Liver (tissue), 9 donors: ENCODE data around the gene LTBP2. TPM values are rescaled to one million over a fixed set of nuclear protein-coding genes. Genes with fewer than 3 reads are reported as not detected.

ENCODE experiments used
- DNase-seq: peaks from one replicate; pipeline ENCODE4 v3.0.0-alpha.2; 2017; ENCODE audit warnings: low spot score
- H3K27ac ChIP-seq, 2 donors: one replicate each; pipeline ENCODE4 v1.7.0; 2013; ENCODE audit warnings: inconsistent platforms in 2 of 2, low read length in 2 of 2, control low read depth in 1 of 2, low read depth in 1 of 2, mild to moderate bottlenecking in 1 of 2
- H3K27me3 ChIP-seq, 4 donors: one replicate each; pipeline versions ENCODE4 v1.6.1 to v1.7.0; 2013; ENCODE audit warnings: low read length in 3 of 4, inconsistent platforms in 1 of 4, mild to moderate bottlenecking in 1 of 4, moderate library complexity in 1 of 4; ENCODE audit not compliant: control insufficient read depth in 4 of 4, insufficient read depth in 4 of 4
- H3K36me3 ChIP-seq, 4 donors: one replicate each; pipeline versions ENCODE4 v1.6.1 to v1.7.0; 2013; ENCODE audit warnings: low read length in 3 of 4, mild to moderate bottlenecking in 3 of 4, low read depth in 1 of 4, moderate library complexity in 1 of 4; ENCODE audit not compliant: control insufficient read depth in 4 of 4, insufficient read depth in 3 of 4
- H3K4me1 ChIP-seq, 4 donors: one replicate each; pipeline versions ENCODE4 v1.6.1 to v1.7.0; 2013; ENCODE audit warnings: low read length in 3 of 4, mild to moderate bottlenecking in 3 of 4, moderate library complexity in 1 of 4; ENCODE audit not compliant: control insufficient read depth in 4 of 4, insufficient read depth in 4 of 4
- H3K4me3 ChIP-seq, 3 donors: one replicate each; pipeline versions ENCODE4 v1.6.1 to v1.7.0; 2013; ENCODE audit warnings: low read length in 3 of 3, control low read depth in 1 of 3, low read depth in 1 of 3, mild to moderate bottlenecking in 1 of 3
- H3K9ac ChIP-seq, 2 donors: one replicate each; pipeline ENCODE4 v1.7.0; 2013; ENCODE audit warnings: low read length in 2 of 2, mild to moderate bottlenecking in 2 of 2, moderate library complexity in 2 of 2, control low read depth in 1 of 2, low read depth in 1 of 2
- H3K9me3 ChIP-seq, 4 donors: one replicate each; pipeline versions ENCODE4 v1.6.1 to v1.7.0; 2013; ENCODE audit warnings: low read length in 3 of 4; ENCODE audit not compliant: control insufficient read depth in 4 of 4
- CTCF ChIP-seq: fragments of 150-350 bp; IDR thresholded peaks from 2 replicates; pipeline ENCODE4 v1.5.1; 2017; ENCODE audit warnings: improper control_type of control experiment, low read depth, low read length; ENCODE audit not compliant: missing input control
- FOXA1 ChIP-seq: IDR thresholded peaks from 2 replicates; pipeline ENCODE4 v1.6.1; 2016; ENCODE audit warnings: antibody characterized with exemption
- NR2F2 ChIP-seq: IDR thresholded peaks from 2 replicates; pipeline ENCODE4 v1.6.1; 2016; ENCODE audit warnings: antibody characterized with exemption
- RAD21 ChIP-seq, 2 donors: IDR thresholded peaks; 2 replicates each; pipeline ENCODE4 v1.6.1; 2016; ENCODE audit warnings: antibody characterized with exemption in 2 of 2, mild to moderate bottlenecking in 2 of 2
- RXRA ChIP-seq, 2 donors: IDR thresholded peaks; 2 replicates each; pipeline ENCODE4 v1.6.1; 2017 to 2018; ENCODE audit warnings: antibody characterized with exemption in 2 of 2, mild to moderate bottlenecking in 1 of 2
- SP1 ChIP-seq: IDR thresholded peaks from 2 replicates; pipeline ENCODE4 v1.6.1; 2018; ENCODE audit warnings: antibody characterized with exemption, mild to moderate bottlenecking
- TAF1 ChIP-seq: conservative IDR thresholded peaks from 2 replicates; pipeline ENCODE4 v1.6.1; 2016; ENCODE audit warnings: antibody characterized with exemption, mild to moderate bottlenecking
- WGBS: extraction: QIAGEN DNeasy Blood & Tissue Kit; methylation state at CpG from one replicate; pipeline ENCODE4 v1.1.7; 2013; 5-methylcytosine and 5-hydroxymethylcytosine counted together
- polyA plus RNA-seq, 2 donors: library from polyadenylated mRNA; stranded (reverse) in 1 of 2; unstranded in 1 of 2; fragments of 200-250 nt in 1 of 2; fragments of >200 nt in 1 of 2; fragmentation: Nextera tagmentation in 1 of 2; extraction: Ambion mirVana in 1 of 2; gene quantifications; one replicate each; pipeline versions ENCODE4 v1.2.1 to v1.2.3, GENCODE V29; 2013 to 2015
- total RNA-seq, 2 donors: library from RNA; depleted of rRNA; stranded (reverse); fragments of >200 nt; gene quantifications; one replicate each; pipeline ENCODE4 v1.2.3, GENCODE V29; 2014
- TF ChIP-seq, protein P1 (sequence below): IDR thresholded peaks from 2 replicates; pipeline ENCODE4 v1.6.1; 2016; ENCODE audit warnings: antibody characterized with exemption, mild to moderate bottlenecking
- donor health status: healthy.
- donor health status: healthy.
- donor health status: healthy.
- donor health status: healthy.
- donor health status: healthy.

LTBP2 gene
- total and polyA plus RNA-seq, 4 donors: 0.24 to 1.3 (median 0.89) TPM

GRCh38 chr14:74614508-74615495 lies 2.8 kb upstream of the LTBP2 start:
- WGBS: 86% methylated on average over 8 of the region's 8 CpGs
- Histone ChIP-seq H3K4me1 (peaks cover 13 to 30% (median 25%) of the 10 kb centered on the region in 4 donors), H3K27me3 (peaks cover 0 to 10% (median 0%) of the 10 kb centered on the region in 4 donors)

DNA sequence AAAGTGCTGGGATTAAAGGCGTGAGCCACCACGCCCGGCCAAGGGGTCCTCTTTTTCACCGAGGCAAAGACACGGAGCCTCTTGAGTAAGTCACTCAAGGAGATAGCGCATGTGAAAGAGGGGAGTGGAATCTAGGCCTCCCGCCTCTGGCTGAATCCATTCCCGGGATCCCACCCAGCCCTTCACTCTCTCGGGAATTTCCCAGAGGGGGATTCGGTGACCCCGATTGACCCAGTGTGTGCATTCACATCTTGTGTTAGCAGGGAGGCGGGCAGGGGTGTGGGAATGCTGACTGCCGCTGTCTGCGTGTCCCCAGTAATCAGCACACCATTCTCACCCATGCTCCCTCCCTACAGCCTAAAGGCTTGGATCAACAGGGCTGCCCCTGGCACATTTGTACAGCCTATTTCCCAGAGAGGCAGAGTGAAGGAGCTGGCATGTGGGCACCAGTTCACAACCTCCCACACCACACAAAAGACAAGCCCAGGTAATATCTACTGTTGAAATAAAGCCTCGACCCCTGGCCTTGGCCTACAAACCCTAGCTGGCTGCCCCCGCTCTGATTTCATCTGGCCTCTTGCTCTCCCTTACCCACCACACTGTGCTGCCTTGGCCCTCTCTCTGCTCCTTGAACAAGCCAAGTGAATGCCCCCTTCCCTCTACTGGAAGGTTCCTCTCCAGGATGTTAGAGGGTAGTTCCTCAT lies 1.3 kb upstream of the LTBP2 start:
- Histone ChIP-seq H3K4me1 (peaks cover 6 to 22% (median 12%) of the 10 kb centered on the region in 4 donors), H3K27ac (no peak overlapping the region), H3K36me3 (no peaks in the 10 kb centered on the region), H3K9me3 (no peaks in the 10 kb centered on the region), H3K4me3 (no peak overlapping the region), H3K27me3 (peaks cover 0 to 10% (median 0%) of the 10 kb centered on the region in 4 donors), H3K9ac (no peak overlapping the region)
- WGBS: 72% methylated on average over 16 of the region's 16 CpGs
- no peak for DNase-seq
- no peak for TF ChIP-seq FOXA1

More at GRCh38 chr14:74614508-74615495, 2.8 kb upstream of the LTBP2 start:
- H3K36me3 ChIP-seq: no peaks in the 10 kb centered on the region
- no peak overlapping the region for H3K27ac ChIP-seq
- no peak overlapping the region for H3K4me3 ChIP-seq
- H3K9ac ChIP-seq: no peak overlapping the region
- DNase-seq: no peak
- TF ChIP-seq CTCF (no peak), TAF1 (no peak), SP1 (no peak)
- TF ChIP-seq, protein P1, sequence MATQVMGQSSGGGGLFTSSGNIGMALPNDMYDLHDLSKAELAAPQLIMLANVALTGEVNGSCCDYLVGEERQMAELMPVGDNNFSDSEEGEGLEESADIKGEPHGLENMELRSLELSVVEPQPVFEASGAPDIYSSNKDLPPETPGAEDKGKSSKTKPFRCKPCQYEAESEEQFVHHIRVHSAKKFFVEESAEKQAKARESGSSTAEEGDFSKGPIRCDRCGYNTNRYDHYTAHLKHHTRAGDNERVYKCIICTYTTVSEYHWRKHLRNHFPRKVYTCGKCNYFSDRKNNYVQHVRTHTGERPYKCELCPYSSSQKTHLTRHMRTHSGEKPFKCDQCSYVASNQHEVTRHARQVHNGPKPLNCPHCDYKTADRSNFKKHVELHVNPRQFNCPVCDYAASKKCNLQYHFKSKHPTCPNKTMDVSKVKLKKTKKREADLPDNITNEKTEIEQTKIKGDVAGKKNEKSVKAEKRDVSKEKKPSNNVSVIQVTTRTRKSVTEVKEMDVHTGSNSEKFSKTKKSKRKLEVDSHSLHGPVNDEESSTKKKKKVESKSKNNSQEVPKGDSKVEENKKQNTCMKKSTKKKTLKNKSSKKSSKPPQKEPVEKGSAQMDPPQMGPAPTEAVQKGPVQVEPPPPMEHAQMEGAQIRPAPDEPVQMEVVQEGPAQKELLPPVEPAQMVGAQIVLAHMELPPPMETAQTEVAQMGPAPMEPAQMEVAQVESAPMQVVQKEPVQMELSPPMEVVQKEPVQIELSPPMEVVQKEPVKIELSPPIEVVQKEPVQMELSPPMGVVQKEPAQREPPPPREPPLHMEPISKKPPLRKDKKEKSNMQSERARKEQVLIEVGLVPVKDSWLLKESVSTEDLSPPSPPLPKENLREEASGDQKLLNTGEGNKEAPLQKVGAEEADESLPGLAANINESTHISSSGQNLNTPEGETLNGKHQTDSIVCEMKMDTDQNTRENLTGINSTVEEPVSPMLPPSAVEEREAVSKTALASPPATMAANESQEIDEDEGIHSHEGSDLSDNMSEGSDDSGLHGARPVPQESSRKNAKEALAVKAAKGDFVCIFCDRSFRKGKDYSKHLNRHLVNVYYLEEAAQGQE: no peak
- H3K9me3 ChIP-seq: no peaks in the 10 kb centered on the region

DNA sequence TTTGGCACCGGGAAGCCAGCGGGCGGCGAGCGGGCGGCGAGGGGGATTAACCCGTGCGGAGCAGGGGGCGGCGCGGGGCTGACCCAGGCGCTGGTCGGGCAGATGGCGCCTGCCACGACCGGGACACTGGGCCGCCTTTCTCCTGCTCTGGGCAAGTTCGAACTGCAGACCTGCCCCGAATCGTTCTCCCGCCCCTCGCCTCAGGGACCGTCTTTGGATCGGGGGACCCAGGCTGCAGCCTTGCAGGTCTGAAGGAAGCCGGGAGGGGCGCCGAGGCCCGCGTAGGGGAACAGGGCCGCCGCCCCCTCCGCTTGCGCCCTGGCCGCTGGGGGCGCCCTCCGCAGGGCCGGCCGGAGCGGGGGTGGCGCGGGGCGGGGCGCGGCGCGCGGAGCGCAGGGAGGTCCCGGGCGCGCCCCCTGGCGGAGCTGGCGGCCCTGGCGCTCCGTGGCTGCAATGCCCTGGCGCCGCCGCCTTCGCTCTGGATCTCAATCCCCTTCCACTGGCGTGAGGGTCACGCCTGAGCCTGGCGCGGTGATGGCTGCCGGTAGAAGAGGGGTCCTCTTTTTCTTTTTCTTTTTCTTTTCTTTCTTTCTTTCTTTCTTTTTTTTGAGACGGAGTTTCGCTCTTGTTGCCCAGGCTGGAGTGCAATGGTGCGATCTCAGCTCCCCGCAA lies 449 bp upstream of the LTBP2 start:
- Histone ChIP-seq H3K4me1 (peaks cover 3 to 17% (median 9%) of the 10 kb centered on the region in 4 donors), H3K9me3 (no peaks in the 10 kb centered on the region)
- WGBS: 5% methylated on average over 69 of the region's 69 CpGs

More for the DNA sequence above, 449 bp upstream of the LTBP2 start:
- peak in 1 of 2 donors; percentile 30 for TF ChIP-seq RAD21 (IDR thresholded peaks at IDR 0.05)
- no peak for TF ChIP-seq RXRA (IDR thresholded peaks at IDR 0.05)
- TF ChIP-seq, protein P1: no peak
- no peak for TF ChIP-seq NR2F2
- peak; percentile 80 for TF ChIP-seq CTCF
- peak overlapping the region; percentile 39 to 76 (median 72) for H3K4me3 ChIP-seq
- peak; percentile 80 for DNase-seq
- no peaks in the 10 kb centered on the region for H3K36me3 ChIP-seq
- peaks cover 0 to 10% (median 0%) of the 10 kb centered on the region in 4 donors for H3K27me3 ChIP-seq
- no peak overlapping the region for H3K9ac ChIP-seq
- no peak overlapping the region for H3K27ac ChIP-seq
